Measurements from ENCODE around the gene DACH1.

DNA sequence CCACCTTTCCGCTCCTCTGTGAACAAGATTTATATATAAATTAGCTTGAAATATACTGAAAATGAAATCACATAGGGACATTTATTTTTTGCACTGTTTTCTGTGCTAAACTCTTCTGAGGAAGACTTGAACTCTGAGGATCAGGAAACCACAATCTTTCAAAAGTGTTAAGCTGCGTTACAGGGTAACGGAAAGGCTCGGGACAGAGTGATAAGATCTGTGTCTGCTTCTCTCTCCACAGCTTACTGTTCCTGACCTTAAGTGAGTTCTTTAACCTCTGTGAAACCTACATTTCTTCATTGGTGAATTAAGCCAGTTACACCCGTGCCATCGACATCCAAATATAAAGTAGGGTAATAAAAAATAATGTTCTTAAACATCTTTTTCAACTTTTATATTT, 38.9 kb downstream of the DACH1 start:
- TF ChIP-seq EP300 (IDR thresholded peaks at IDR 0.05) (no peak), POLR2A (IDR thresholded peaks at IDR 0.05) (no peak)
- TF ChIP-seq, protein P1, sequence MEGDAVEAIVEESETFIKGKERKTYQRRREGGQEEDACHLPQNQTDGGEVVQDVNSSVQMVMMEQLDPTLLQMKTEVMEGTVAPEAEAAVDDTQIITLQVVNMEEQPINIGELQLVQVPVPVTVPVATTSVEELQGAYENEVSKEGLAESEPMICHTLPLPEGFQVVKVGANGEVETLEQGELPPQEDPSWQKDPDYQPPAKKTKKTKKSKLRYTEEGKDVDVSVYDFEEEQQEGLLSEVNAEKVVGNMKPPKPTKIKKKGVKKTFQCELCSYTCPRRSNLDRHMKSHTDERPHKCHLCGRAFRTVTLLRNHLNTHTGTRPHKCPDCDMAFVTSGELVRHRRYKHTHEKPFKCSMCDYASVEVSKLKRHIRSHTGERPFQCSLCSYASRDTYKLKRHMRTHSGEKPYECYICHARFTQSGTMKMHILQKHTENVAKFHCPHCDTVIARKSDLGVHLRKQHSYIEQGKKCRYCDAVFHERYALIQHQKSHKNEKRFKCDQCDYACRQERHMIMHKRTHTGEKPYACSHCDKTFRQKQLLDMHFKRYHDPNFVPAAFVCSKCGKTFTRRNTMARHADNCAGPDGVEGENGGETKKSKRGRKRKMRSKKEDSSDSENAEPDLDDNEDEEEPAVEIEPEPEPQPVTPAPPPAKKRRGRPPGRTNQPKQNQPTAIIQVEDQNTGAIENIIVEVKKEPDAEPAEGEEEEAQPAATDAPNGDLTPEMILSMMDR (IDR thresholded peaks at IDR 0.05): no peak

All from tibial nerve (tissue), 4 donors.